Measurements from ENCODE around the gene SIL1. TPM values are rescaled to one million over a fixed set of nuclear protein-coding genes. Genes with fewer than 3 reads are reported as not detected.

SIL1 gene
- total and polyA plus RNA-seq, 2 donors (not counting 1 experiment from before 2014, with no cell fraction given), result 66.4 to 85.5 TPM

GRCh38 chr5:139027150-139027549, 171.0 kb downstream of the SIL1 start:
- Histone ChIP-seq H3K9ac (ENCODE audit: insufficient read depth, low read length) (no peak overlapping the region), H4K20me1 (ENCODE audit: control insufficient read depth, extremely low read depth, insufficient read depth, low read length) (no peaks in the 10 kb centered on the region), H3K79me2 (ENCODE audit: control insufficient read depth, insufficient read depth, low read length) (no peaks in the 10 kb centered on the region), H3K27ac (ENCODE audit: insufficient read depth, low read length) (no peak overlapping the region), H3K4me2 (ENCODE audit: extremely low read depth, insufficient read depth, low read length) (no peak overlapping the region), H3K4me1 (ENCODE audit: control insufficient read depth, extremely low read depth, insufficient read depth, low read length) (no peaks in the 10 kb centered on the region), H2AFZ (ENCODE audit: low read length) (no peak overlapping the region), H3K36me3 (ENCODE audit: control insufficient read depth, insufficient read depth, low read length) (no peaks in the 10 kb centered on the region), H3K4me3 (replicated peaks in 1 of 4; ENCODE audit: control extremely low read depth in 1 of 4, insufficient read depth in 1 of 4, low read depth in 3 of 4, low read length in 4 of 4) (no peak overlapping the region), H3K9me3 (ENCODE audit: control insufficient read depth, insufficient read depth, low read depth, low read length) (no peaks in the 10 kb centered on the region), H3K27me3 (ENCODE audit: control insufficient read depth, insufficient read depth, low read length) (no peaks in the 10 kb centered on the region)
- DNase-seq (ENCODE audit: low read depth in 2 of 2), result no peak
- TF ChIP-seq EZH2 (IDR thresholded peaks at IDR 0.05; ENCODE audit: low read length, missing control alignments), result no peak
- no peak for TF ChIP-seq CTCF (conservative IDR thresholded peaks at IDR 0.05 in 1 of 2, IDR thresholded peaks at IDR 0.05 in 1 of 2; ENCODE audit: low read depth in 1 of 2, low read length in 2 of 2)

GRCh38 chr5:139025651-139026050, 172.5 kb downstream of the SIL1 start:
- H3K4me3 ChIP-seq (replicated peaks in 1 of 4; ENCODE audit: control extremely low read depth in 1 of 4, insufficient read depth in 1 of 4, low read depth in 3 of 4, low read length in 4 of 4), result no peak overlapping the region
- DNase-seq (ENCODE audit: low read depth in 2 of 2), result no peak
- no peaks in the 10 kb centered on the region for H3K27me3 ChIP-seq (ENCODE audit: control insufficient read depth, insufficient read depth, low read length)
- H3K4me1 ChIP-seq (ENCODE audit: control insufficient read depth, extremely low read depth, insufficient read depth, low read length), result no peaks in the 10 kb centered on the region
- H3K36me3 ChIP-seq (ENCODE audit: control insufficient read depth, insufficient read depth, low read length), result no peaks in the 10 kb centered on the region
- H4K20me1 ChIP-seq (ENCODE audit: control insufficient read depth, extremely low read depth, insufficient read depth, low read length), result no peaks in the 10 kb centered on the region
- no peak overlapping the region for H2AFZ ChIP-seq (ENCODE audit: low read length)
- H3K4me2 ChIP-seq (ENCODE audit: extremely low read depth, insufficient read depth, low read length), result no peak overlapping the region
- H3K79me2 ChIP-seq (ENCODE audit: control insufficient read depth, insufficient read depth, low read length), result no peaks in the 10 kb centered on the region
- no peak overlapping the region for H3K27ac ChIP-seq (ENCODE audit: insufficient read depth, low read length)
- no peaks in the 10 kb centered on the region for H3K9me3 ChIP-seq (ENCODE audit: control insufficient read depth, insufficient read depth, low read depth, low read length)
- no peak overlapping the region for H3K9ac ChIP-seq (ENCODE audit: insufficient read depth, low read length)
- no peak for TF ChIP-seq EZH2 (IDR thresholded peaks at IDR 0.05; ENCODE audit: low read length, missing control alignments)
- TF ChIP-seq CTCF (conservative IDR thresholded peaks at IDR 0.05 in 1 of 2, IDR thresholded peaks at IDR 0.05 in 1 of 2; ENCODE audit: low read depth in 1 of 2, low read length in 2 of 2), result no peak

GRCh38 chr5:139023286-139023685, 174.9 kb downstream of the SIL1 start:
- no peak overlapping the region for H3K9ac ChIP-seq (ENCODE audit: insufficient read depth, low read length)
- H3K4me2 ChIP-seq (ENCODE audit: extremely low read depth, insufficient read depth, low read length), result no peak overlapping the region
- no peak for TF ChIP-seq CTCF (conservative IDR thresholded peaks at IDR 0.05 in 1 of 2, IDR thresholded peaks at IDR 0.05 in 1 of 2; ENCODE audit: low read depth in 1 of 2, low read length in 2 of 2)
- no peak for TF ChIP-seq EZH2 (IDR thresholded peaks at IDR 0.05; ENCODE audit: low read length, missing control alignments)
- H3K79me2 ChIP-seq (ENCODE audit: control insufficient read depth, insufficient read depth, low read length), result no peaks in the 10 kb centered on the region
- no peaks in the 10 kb centered on the region for H3K36me3 ChIP-seq (ENCODE audit: control insufficient read depth, insufficient read depth, low read length)
- no peak overlapping the region for H2AFZ ChIP-seq (ENCODE audit: low read length)
- no peaks in the 10 kb centered on the region for H3K27me3 ChIP-seq (ENCODE audit: control insufficient read depth, insufficient read depth, low read length)
- no peaks in the 10 kb centered on the region for H3K4me1 ChIP-seq (ENCODE audit: control insufficient read depth, extremely low read depth, insufficient read depth, low read length)
- H3K9me3 ChIP-seq (ENCODE audit: control insufficient read depth, insufficient read depth, low read depth, low read length), result no peaks in the 10 kb centered on the region
- H3K27ac ChIP-seq (ENCODE audit: insufficient read depth, low read length), result no peak overlapping the region
- H3K4me3 ChIP-seq (replicated peaks in 1 of 4; ENCODE audit: control extremely low read depth in 1 of 4, insufficient read depth in 1 of 4, low read depth in 3 of 4, low read length in 4 of 4), result no peak overlapping the region
- DNase-seq (ENCODE audit: low read depth in 2 of 2), result no peak
- H4K20me1 ChIP-seq (ENCODE audit: control insufficient read depth, extremely low read depth, insufficient read depth, low read length), result no peaks in the 10 kb centered on the region

All from fibroblast of lung (primary cell).